Stimulated activated CD4-positive, alpha-beta T cell treated with anti-CD3 and anti-CD28 coated beads, TNF-alpha, amount 100 ng/mL, for 1 hour (primary cell): ENCODE results near the gene PARVG.
"Not testable (repeated sequence)": the region's sequence is repeated elsewhere in the genome, so short reads cannot be mapped to it uniquely, and the experiment has no call there.

Experiments used
- DNase-seq, 3 donors: peaks; one replicate each; pipeline ENCODE4 v3.0.0-alpha.2; 2020; ENCODE audit warnings: low read depth in 3 of 3, low spot score in 1 of 3

Gene PARVG

DNA sequence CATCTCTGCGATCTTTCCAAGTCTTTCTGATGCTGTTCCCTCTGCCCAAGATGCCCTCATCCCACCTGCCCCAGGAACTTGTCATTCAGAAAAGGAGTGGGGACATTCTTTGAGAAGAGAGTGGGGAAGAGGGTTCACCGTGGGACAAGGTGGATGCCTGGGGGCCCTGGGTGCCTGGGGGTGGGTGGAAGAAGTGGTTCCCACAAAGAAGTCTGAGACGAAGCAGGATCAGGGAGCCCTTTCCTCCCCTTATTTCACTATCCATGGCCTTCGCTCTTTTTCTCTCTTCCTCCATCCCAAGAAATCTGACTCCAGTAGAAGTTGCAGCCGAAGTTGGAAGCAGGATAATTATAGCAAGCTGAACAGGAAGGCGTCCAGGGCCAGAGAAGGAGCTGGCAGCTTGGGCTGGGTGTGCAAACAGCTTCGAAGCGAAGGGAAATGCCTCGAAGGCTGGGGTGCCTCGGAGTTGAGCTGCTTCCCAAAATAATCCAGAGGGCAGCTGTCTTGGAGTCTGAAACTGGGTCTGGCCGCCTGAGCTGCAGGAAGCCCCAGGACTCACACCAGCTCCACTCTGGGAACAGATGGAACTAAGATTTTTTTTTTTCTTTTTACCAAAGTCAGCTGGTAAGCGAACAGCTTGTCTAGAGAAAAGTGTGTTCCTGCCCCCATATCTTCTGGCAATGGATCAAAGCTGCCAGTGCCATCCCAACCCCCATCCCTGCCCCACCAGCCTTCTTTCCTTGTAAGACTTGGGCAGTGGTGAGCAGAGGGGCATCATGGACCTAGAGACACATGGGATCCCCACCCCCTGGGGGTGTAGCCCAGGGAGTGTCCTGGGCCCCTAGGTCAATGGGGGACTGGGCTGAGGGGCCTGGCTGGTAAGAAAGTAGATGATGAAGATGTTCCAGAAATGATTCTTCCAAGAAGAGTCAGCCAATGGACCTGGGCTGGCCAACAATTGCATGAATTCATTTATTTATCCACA lies 31.5 kb downstream of the PARVG start:
- no peak for DNase-seq

DNA sequence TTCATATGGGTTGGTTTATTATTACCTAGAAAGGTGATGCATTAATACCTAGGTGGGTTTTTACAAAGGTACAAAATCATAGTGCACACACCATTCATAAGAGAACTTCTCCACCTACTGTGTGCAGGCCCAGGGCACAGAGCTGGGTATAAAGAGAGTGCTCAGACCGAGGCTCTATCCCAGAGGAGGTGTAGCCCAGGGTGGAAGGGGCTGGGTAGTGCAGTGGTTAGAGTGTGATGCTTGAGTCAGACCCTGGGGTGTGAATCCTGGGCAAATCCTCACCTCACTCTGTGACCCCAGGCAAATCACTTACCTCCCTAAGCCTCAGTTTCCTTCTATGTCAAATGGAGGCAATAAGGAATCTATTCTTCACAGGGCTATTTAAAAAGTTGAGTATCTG lies 32.2 kb downstream of the PARVG start:
- no peak for DNase-seq

DNA sequence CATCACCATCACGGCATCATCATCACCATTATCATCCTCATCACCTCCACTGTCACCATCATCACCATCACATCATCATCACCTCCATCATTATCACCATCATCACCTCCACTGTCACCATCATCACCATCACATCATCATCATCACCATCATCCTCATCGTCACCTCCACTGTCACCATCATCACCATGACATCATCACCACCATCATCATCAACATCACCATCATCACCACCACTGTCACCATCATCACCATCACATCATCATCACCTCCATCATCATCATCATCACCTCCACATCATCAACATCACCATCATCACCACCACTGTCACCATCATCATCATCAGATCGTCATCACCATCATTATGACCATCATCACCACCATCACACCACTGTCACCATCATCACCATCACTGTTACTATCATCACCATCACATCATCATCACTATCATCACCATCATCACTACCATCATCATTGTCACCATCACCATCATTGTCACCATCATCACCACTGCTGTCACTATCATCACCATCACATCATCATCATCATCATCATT lies 32.8 kb downstream of the PARVG start:
- DNase-seq = no peak

DNA sequence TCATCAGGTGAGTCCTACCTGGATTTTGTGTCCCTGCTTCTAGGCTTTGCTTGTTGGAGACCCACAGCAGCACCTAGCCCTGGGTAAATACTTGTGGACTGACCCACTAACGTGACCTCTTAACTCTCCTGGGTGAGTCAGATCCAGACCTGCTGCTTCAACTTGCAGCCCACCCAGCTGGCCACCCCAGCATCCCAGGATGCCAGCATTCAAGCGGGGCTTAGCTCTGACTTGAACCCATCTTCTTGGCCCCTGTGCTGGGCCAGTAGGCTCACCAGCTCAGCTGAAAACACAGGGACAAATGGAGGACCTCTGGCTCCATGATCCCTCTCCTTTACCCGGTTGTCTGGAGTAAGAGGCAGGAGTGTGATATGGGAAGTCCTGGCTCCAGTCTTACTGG lies 33.5 kb downstream of the PARVG start:
- no peak for DNase-seq

DNA sequence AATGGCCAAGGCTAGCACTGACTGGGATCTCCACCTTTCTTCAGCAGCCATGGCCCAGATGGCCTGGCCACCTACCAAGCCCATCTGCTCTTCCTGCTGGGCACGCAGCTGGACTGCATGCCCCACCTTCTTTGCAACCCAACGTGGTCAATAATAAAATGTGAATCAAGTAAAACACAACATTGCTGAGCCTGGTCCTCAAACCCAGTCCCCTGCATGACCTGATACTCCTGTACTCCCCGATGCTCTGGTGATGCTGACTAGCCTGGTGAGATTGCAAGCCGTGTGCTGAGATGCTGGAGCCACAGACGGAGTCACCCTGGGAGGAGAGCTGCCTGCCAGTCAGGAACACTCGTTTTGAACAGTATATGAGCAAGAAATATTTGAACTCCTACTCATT lies 34.0 kb downstream of the PARVG start:
- no peak for DNase-seq

DNA sequence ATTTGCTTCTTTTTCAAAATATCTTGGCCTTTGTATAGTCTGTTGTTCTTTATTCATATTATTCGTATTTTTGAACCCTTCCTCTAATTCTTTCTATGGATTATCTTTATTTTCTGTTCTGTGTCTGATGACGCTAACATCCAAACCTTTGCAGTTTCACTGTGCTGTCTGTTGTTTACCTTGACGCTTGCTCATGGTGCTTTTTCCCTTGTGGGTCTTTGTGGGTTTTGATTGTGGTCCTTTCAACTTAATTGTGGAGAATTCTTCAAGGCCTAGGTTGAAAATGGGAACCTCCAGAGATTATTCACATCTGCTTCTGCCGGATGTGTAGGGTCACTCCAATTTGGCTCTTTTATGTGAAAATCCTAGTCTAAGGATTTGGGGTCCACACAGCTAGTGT lies 34.6 kb downstream of the PARVG start:
- no peak for DNase-seq

DNA sequence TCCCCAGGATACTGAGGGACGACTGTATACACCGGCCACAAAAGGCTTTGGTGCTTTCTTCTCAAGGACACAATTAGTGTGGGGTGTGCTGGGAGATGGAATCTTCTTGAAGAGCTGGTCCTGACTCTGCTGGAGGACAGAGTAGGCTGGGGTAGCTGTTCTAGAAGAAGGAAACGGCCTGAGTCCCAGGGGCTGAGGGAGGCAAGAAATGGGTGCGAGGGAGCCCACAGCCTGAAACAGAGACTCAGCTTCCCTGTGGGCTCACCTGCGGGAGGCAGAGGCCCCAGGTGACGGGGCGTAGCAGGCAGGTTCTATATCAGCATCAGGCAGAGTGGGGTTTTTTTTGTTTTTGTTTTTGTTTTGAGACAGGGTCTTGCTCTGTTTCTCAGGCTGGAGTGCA lies 36.6 kb downstream of the PARVG start:
- no peak for DNase-seq

DNA sequence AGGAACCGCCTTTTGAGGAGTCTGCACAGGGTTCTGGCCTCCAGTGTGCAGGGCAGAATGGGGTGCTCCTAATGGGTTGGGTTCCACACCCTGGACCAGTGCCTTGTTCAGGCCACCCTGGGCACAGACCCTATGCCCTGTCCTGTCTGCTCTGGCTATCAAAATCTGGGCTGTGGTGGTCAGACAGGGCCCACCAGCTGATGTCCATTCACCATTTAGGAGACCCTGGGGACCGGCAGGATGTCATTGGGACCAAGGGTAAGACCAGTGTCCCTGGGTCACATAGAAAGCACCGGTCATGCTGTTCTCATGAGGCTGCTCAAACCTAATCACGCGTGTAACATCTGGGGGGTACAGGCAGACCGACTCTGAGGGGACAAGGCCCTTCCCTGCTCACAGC lies 37.3 kb downstream of the PARVG start:
- DNase-seq = no peak

DNA sequence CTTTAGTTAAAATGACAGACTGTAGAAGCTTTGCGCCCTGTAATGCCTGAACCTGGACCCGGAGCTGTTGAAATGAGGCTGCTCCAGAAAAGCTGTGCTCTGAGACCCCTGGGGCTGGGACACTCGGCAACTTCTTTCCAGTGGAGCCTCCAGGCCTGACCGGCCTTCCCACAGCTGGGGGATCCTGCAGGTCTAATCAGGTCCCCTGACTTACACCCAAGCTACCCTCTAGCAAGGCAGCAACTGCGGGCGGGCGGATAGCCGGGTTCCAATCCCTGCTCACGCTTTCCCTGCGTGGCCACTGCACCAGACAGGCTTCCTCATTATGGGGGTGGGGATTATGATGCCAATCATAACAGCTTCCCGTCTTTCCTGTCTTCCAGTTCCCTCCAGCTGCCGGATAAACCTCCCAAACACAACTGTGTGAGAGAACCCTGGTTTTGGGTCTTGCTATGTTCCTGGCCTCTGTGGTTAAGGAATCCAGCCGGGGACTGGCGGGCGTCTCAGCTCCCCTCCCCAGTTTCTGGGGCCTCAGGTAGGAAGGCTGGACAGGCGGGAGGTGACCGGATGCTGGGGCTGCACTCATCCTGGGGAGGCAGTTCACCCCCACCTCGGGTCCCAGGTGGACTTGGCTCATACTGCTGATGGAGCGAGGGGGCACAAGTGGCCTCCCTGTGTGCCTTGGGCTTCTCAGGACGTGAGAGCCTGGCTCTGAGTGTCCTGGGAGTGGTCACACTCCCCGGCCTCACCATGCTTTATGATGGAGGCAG lies 38.6 kb downstream of the PARVG start:
- DNase-seq = no peak

DNA sequence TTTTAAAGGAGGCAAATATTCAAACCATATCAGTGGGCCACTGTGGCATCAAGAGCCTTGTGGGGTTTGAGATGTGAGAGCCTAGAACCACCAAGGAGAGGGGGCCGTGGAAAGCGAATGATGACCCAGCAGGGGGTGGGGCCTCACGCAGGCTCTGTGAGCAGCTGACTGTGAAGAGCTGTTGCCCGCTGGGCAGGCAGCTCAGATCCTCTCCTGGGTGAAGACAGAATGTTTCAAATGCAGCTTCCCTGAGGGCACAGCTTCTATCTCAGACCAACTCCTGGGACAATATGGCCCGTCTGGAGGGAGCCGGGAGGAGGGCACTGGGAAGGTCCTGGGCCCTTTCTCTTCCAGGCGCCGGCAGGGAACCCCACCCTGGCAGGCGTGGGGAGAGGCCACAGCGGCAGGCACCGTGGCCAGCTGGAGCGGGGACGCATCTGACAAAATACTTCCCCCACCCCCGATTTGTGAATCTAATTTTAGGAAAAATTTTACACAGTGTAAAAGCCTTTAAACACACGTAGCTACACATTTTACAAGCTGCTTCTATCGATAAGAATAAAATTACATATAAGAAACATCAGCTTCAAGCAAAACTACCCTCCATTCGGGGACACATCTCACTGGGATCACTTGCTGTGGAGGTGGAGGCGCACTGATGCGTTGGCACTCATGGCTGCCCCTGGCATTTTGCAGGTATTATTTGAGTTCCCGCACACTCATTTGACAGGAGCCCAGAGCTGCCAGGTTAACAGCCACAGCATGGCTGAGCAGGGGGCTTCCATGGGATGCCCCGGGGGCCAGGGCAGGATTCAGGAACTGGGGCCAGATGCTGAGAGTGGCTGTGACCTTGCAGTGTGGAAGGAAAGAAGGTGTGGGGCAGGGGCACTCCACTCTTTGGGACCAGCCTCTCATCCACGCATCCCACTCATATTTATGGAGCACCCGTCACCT lies 40.3 kb downstream of the PARVG start:
- no peak for DNase-seq

DNA sequence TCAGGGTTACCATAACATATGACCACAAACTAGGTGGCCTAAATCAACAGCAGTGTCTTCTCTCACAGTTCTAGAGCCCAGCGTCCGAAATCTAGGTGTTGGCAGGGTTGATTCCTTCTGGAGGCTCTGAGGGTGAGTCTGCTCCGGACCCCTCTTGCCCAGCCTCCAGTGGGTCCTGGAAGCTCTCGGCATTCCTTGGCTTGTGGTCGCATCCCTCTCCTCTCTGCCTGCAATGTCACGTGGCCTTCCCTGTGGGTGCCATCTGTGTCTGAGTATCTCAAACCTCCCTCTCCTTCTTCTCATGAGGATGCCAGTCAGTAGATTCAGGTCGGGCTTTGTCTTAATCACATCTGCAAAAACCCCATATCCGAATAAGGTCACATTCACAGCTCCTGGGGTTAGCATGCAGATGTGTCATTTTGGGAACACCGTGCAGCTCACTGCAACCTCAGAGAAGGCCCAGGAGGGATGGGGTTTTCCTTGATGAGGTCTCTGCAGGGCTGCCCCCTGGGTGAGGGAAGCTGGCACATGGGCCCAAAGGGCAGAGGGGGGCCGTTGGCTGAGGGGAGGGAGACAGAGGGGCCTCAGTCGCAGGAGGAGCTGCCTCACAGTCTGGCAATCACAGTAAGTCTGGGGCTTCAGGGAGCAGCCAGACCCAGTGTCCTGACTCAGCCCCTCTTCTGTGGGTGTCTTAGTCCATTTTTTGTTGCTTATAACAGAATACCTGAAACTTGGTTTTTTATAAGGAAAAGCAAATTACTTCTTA lies 41.2 kb downstream of the PARVG start:
- DNase-seq = no peak

DNA sequence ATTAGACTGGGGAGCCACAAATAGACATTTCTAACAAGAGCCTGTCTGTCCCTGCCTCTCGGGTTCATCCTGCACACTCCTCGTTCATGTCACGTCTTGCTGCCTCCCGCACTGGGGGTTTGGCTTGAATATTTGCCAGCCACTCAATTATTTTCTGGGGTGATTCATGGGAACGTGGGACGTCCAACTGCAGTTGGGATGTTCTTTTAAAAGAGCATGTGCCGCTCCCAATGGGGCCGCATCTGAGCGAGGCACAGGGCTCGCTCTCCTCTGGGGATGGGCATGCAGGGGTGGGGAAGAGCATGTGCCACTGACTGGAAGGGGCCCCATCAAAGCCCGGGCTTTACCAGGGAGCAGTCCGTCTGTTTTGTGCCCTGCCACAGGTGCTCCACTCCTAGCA lies 43.4 kb downstream of the PARVG start:
- no peak for DNase-seq

DNA sequence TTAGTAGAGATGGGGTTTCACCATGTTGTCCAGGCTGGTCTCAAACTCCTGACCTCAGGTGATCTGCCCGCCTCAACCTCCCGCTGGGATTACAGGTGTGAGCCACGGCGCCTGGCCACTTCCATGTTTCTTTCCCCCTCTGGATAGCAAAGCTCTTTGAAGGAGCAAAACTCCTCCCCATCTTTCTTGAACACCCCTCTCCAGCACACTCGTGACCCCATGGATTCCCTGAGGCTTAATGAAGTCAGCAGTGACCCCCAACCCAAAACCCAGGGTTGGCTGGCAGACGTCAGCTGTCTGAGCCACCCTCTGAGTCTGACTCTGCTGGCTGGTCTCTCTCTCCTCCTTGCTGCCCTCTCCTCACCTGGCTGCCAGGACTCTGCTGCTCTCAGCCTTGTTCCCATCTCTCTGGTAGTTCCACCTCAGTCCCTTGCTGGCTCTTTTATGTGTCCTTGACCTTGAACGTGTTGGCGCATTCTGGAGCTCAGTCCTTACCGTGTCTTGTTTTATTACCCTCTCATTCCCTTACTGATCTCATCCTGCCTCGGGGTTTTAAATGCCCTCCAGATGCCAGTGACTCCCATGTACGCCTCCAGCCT lies 44.5 kb downstream of the PARVG start:
- DNase-seq = no peak

DNA sequence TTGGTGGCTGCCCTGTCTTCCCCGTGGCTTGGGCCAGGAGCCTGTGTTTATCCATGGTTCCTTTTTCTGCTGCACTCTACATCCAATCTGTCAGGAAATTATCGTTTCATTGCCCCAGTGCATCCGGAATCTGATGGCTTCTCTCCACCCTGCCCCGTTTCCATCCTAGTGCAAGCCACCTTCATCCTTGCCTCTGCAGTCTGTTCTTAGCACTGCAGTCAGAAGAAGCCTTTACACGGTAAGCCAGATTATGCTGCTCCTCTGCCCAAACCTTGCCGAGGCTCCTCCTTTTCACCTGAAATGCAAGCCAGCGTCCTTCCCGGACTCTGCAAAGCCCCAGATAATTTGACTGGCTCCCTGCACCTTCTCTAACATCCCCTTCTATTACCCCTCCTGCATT lies 45.1 kb downstream of the PARVG start:
- no peak for DNase-seq

DNA sequence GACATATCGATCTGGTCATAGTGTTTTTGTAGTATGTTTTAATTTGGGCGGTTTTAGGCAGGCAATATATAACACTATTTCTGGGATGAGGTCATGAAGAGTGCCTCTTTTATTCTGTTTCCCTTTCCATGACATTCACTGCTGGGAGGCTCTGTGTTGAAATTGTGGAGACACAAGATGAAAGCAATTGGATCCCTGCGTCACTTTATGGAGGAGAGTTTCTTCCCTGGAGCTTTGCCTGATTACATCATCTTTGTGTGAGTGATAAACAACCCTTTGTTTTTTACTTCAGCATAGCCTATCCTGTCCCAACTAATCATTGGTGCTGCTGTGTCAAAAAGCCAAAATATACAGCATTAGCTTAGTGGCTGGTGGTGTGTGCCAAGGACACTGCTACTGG lies 48.6 kb downstream of the PARVG start:
- no peak for DNase-seq

DNA sequence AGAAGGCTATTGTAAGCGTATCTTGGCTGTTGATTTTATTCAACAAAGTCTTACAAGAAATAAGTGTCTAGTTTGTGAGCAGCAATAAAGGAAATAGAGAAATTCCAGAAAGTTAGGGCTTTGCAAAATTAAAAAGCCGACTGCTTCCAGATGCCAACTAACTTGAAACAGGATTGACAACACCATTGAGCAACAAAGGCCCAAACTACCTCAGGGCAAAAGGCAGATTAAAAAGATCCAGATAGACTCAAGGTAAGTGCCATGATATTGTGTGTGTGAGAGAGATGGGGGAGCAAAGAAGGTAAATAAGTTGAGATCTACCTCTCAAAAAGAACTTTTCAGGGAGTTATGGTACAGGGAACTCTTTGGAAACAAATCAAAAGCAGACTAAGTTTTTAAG lies 49.1 kb downstream of the PARVG start:
- DNase-seq = no peak

DNA sequence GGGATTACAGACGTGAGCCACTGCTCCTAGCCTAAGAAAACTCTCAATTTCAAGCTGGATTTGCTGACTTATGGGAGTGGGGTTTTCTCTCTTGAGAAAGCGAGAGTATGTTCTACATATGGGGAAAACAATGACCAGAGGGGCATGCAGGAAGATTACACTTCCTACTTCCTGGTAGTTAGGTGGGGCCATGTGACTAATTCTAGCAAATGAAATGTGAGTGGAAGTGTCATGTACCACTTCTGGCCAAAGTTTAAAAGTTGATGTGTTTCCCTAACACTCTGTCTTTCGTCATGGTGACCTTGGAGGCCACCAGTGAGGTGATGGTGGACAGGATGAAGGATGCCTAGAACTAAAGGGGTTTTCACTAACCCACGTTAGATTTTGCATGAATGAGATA lies 50.5 kb downstream of the PARVG start:
- no peak for DNase-seq

DNA sequence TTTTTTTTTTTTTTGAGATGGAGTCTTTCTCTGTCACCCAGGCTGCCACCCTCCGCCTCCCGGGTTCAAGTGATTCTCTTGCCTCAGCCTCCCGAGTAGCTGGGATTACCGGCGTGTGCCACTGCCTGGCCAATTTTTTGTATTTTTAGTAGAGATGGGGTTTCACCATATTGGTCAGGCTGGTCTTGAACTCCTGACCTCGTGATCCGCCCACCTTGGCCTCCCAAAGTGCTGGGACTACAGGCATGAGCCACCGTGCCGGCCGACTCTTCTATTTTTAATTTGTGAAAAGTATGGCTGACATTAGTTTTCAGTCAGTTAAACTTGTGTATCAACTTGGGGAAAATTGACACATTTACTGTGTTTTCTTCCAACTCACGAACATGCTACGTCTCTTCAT lies 53.6 kb downstream of the PARVG start:
- not testable (repeated sequence) for DNase-seq

DNA sequence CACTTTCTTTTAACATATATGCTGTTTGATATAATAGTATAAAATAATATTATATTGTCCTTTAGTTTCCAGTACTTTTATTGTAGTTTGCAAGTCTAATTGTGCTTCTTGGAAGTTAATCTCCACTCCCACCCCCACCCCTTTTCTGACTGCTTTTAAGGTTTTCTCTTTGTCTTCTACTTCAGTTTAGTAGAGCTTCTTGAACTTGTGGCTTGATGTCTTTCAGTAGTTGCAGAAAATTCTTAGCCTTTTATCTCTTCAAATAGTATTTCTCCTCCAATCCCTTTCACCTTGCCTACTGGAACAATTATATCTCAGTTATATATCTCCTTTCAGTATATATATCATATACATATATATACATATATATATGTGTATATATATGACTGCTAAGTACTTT lies 56.6 kb downstream of the PARVG start:
- no peak for DNase-seq

DNA sequence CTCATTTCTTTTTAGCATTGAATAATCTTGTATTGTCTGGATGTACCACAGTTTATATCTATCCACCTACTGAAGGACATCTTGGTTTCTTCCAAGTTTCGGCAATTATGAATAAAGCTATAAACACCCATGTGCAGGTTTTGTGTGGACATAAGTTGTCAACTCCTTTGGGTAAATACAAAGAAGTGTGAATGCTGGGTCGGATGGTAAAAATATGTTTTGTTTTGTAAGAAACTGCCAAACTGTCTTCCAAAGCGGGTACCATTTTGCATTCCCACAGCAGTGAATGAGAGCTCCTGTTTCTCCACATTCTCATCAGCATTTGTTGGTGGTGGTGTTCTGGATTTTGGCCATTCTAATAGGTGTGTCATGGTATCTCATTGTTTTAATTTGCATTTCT lies 60.4 kb downstream of the PARVG start:
- DNase-seq = not testable (repeated sequence)
